ENCODE results near the gene HECW1.
A peak's percentile ranks its signal among the peaks of the same experiment; 100 is the strongest.

Gene HECW1

DNA sequence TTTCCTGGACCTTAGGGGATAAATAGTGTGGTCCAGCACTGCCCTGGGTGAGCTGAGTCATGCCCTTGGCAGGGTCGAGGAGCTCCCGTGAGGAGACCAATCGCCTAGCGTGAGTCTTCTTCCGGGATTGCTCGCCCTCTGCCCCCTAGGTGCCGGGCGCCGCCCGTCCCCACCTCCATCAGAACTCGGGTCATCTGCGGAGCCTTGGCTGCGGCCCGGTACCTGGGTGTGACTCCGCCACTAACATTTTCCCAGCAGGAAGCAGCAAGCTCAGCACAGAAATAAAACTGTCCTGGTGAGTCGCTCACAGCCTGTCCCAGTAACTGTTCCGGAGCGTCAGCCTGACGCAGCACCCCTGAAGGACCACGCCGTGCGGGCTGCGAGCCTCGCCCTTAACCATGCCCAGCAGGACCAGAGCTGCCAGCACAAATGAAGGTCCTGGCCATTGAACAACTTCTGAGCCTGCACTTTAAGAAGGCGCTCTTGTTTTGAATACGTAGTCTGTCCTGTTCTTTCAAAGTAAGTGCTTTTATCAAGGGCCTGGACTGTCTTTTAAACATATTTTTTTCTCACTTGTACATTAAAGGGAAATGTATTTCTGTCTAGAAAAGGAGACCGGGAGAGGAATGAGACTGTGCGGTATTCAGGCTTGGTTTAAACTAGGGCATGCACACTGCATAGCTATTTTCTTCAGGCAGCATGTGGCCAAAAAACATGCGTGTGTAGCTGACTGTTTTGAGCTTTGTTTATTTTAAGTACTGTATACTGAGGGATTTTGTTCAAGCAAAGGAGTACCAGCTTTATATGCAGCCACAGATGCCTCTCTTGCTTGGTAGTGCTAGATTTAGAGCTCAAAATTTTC is 136.7 kb downstream of the HECW1 start:
- TF ChIP-seq, protein P1, sequence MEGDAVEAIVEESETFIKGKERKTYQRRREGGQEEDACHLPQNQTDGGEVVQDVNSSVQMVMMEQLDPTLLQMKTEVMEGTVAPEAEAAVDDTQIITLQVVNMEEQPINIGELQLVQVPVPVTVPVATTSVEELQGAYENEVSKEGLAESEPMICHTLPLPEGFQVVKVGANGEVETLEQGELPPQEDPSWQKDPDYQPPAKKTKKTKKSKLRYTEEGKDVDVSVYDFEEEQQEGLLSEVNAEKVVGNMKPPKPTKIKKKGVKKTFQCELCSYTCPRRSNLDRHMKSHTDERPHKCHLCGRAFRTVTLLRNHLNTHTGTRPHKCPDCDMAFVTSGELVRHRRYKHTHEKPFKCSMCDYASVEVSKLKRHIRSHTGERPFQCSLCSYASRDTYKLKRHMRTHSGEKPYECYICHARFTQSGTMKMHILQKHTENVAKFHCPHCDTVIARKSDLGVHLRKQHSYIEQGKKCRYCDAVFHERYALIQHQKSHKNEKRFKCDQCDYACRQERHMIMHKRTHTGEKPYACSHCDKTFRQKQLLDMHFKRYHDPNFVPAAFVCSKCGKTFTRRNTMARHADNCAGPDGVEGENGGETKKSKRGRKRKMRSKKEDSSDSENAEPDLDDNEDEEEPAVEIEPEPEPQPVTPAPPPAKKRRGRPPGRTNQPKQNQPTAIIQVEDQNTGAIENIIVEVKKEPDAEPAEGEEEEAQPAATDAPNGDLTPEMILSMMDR (IDR thresholded peaks at IDR 0.05) = no peak

DNA sequence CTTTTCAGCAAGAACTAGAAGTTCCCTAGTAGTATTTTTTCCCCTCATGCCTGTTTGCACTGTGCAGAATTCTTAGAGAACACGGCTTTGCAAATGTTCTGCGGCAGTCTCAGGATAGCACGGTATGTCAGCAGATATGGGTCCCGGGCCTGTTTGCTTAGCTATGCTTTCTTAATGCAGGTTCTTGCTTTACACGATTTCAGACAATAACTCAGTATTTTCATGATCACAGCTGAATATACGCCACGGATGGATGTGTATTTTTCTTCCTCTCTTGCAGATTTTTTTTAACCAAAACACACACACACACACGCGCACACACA is 137.3 kb downstream of the HECW1 start:
- TF ChIP-seq, protein P1 (IDR thresholded peaks at IDR 0.05) = no peak

DNA sequence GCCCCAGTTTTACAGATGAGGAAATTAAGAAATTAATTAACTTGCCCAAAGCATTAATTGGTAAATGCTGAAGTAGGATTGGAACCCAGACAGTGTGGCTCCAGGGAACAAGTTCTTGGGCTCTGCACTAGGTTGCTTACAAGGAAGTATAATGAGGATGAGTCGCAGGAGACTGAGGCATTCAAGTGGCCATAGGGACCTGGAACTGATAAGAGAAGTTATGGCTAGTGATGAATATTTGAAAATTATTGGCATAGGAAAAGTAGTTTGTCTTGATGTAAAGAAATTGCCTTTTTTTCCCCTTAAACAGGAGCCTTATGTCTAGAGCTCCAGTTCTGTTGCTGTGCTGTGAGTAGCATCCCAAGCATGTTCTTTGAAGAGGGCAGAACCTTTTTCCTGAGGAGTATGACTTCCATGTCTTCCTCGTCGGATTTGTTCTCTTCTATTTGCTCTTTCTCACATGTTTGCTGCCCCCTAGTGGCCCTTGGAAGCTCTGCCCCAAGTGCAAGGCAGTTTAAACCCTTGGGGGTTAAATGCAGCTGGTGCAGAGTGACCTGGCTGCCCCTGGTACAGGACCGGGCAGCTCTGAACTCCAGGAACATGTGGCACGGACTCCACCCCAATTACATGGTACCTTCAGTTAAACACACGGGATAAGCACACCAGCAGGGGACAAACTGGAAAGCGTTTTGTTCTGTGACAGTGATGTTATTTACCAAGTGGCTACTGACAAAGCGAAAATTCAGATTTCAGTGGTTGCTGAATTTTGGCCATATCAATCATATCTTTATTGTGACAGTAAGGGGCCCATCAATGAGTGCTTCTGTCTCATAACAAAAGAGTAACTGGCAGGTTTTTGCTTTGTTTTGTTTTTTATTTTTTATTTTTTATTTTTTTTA is 148.8 kb downstream of the HECW1 start:
- TF ChIP-seq, protein P1 (IDR thresholded peaks at IDR 0.05) = peak; percentile 96

DNA sequence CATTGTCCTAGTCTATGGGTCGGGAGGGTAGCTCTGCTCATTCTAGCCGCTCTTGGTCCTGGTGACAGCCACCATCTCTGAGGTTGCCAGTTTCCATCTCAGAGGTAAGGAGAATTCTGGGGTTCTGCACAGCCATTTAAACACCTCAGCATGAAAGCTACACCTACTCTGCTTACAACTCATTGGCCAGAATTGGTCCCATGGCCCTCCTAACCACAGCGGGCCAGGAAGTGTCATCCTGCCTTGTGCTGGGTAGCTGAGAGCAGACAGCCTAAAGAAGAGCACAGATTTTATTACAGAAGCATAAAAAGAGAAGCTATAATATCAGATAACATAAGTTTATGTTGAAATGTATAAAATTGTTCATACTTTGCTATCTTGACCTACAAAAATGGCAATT is 152.7 kb downstream of the HECW1 start:
- TF ChIP-seq, protein P1 (IDR thresholded peaks at IDR 0.05) = no peak

DNA sequence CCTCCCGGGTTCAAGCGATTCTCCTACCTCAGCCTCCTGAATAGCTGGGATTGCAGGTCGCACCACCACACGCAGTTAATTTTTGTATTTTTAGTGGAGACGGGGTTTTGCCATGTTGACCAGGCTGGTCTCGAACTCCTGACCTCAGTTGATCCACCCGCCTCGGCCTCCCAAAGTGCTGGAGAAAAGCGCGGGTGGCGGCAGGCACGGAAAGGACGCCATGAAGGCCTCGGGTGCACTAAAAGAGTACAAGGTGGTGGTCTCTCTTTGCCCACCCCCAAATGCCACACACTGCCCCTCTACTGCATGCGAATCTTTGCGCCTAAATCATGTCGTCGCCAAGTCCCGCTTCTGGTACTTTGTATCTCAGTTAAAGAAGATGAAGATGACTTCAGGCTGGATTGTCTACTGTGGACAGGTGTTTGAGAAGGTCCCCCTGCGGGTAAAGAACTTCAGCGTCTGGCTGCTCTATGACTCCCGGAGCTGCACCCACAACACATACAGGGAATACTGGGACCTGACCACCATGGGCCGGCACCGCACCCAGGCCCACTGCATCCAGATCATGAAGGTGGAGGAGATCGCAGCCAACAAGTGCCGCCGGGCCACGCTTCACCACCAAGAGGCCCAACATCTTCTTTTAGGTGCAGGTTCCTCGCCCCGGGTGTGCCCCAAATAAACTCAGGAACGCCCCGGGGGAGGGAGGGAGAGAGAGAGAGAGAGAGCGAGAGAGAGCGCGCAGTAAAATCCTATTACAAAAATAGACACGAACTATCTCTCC is 161.7 kb downstream of the HECW1 start:
- TF ChIP-seq, protein P1 (IDR thresholded peaks at IDR 0.05) = no peak

DNA sequence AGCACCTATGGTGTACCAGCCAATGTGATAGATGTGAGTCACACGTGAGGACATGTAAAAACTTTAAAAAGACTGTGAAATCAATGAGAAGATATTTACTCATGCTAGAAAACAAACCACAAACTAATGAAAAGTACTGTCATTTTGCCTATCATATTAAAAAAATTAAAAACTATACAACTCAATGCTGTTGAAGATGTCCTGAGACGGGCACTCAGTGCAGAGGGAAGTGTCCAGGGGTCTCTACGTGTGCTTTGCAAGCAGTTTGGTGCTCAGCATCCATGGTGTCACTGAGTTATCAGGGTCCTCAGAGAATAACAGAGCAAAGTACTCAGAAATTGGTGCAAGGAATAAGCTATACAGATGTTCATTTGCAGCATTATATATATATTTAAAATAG is 162.3 kb downstream of the HECW1 start:
- TF ChIP-seq, protein P1 (IDR thresholded peaks at IDR 0.05) = no peak

DNA sequence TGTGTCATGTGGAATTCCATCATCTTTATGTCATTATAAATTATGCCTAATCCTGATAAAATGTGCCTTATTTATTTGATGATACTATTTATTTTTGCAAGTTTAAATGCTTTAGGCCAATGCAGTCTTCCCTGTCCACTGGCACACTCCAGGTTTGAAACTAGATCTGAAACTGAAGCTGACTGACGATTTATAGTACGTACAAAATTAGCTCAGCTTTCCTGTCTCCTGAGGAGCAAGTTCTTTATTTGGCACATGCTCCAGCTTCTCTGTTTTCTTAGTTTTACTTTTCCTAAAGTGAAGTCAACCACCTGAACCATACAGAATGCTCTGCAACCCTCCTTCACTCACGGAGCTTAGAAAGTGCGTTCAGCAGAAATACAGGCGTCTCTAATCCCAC is 164.1 kb downstream of the HECW1 start:
- TF ChIP-seq, protein P1 (IDR thresholded peaks at IDR 0.05) = no peak

All from LNCAP (cell line).